Heart left ventricle (tissue), 16 donors: ENCODE results near the gene TNNI3K. TPM values are rescaled to one million over a fixed set of nuclear protein-coding genes. Genes with fewer than 3 reads are reported as not detected.

ENCODE experiments used
- ATAC-seq, 4 donors: fragments of 200-7000 bp; cut with Tn5 transposase; one replicate each; pipeline ENCODE4 v1.9.1; 2020 to 2022; ENCODE audit warnings: moderate library complexity in 4 of 4, mild to moderate bottlenecking in 3 of 4, moderate number of reproducible peaks in 1 of 4
- DNase-seq, 5 donors: peaks; one replicate each; pipeline ENCODE4 v3.0.0-alpha.2; 2020
- H3K27ac ChIP-seq, 12 donors: fragments of 200-600 bp; sonication (generic) in 4 of 12; one replicate each; pipeline versions ENCODE4 v1.5.0 to v1.8.0; 2016 to 2022; ENCODE audit warnings: mild to moderate bottlenecking in 2 of 12
- H3K27me3 ChIP-seq, 9 donors: fragments of 200-600 bp; sonication (generic) in 2 of 9; one replicate each; pipeline versions ENCODE4 v1.5.1 to v1.8.0; 2016 to 2022; ENCODE audit warnings: mild to moderate bottlenecking in 3 of 9
- H3K36me3 ChIP-seq, 9 donors: fragments of 200-600 bp; sonication (generic) in 2 of 9; one replicate each; pipeline versions ENCODE4 v1.5.0 to v1.8.0; 2018 to 2022; ENCODE audit warnings: mild to moderate bottlenecking in 2 of 9
- H3K4me1 ChIP-seq, 12 donors: fragments of 200-600 bp; sonication (generic) in 4 of 12; one replicate each; pipeline versions ENCODE4 v1.5.0 to v1.8.0; 2016 to 2022; ENCODE audit warnings: mild to moderate bottlenecking in 3 of 12
- H3K4me3 ChIP-seq, 12 donors: fragments of 200-600 bp; sonication (generic) in 4 of 12; one replicate each; pipeline versions ENCODE4 v1.5.0 to v1.8.0; 2017 to 2022; ENCODE audit warnings: mild to moderate bottlenecking in 9 of 12, moderate library complexity in 4 of 12
- H3K9me3 ChIP-seq, 12 donors: fragments of 200-600 bp; sonication (generic) in 4 of 12; one replicate each; pipeline versions ENCODE4 v1.5.0 to v1.8.0; 2016 to 2022; ENCODE audit warnings: mild to moderate bottlenecking in 1 of 12
- POLR2A ChIP-seq, 2 donors: fragments of 450-650 bp; IDR thresholded peaks; one replicate each; pipeline ENCODE4 v1.6.1; 2017; ENCODE audit warnings: antibody characterized with exemption in 2 of 2, mild to moderate bottlenecking in 2 of 2, moderate library complexity in 2 of 2
- WGBS, 4 donors: extraction: QIAGEN DNeasy Blood & Tissue Kit in 2 of 4; methylation state at CpG; one replicate each; pipeline versions ENCODE4 v1.1.5 to v1.1.7; 2013 to 2018; 5-methylcytosine and 5-hydroxymethylcytosine counted together
- intact Hi-C, 10 donors: fragments of 100-400 bp; cut with DNase I; formaldehyde crosslinking; loops; one replicate each; pipeline versions ENCODE4 v1.11.1 to v1.14.2; 2022
- polyA plus RNA-seq, 2 donors: library from polyadenylated mRNA; stranded (reverse); fragments of 200-250 nt; gene quantifications; one replicate each; pipeline ENCODE4 v1.2.3, GENCODE V29; 2013
- total RNA-seq, 9 donors: library from RNA; depleted of rRNA in 2 of 9; stranded (reverse); fragments of >200 nt in 2 of 9; fragmentation: NEBNext Ultra II Directional in 3 of 9; extraction: Animal tissue kit (Norgen Biotek cat#: 25700) in 3 of 9; gene quantifications; one replicate each; pipeline versions ENCODE4 v1.1.0 to v1.2.4, GENCODE V29; 2016 to 2023
- TF ChIP-seq, protein P1 (sequence below), 12 donors: fragments of 200-600 bp; sonication (generic) in 4 of 12; IDR thresholded peaks; one replicate each; pipeline versions ENCODE4 v1.5.0 to v1.8.0; 2018 to 2022; ENCODE audit warnings: antibody characterized with exemption in 12 of 12, mild to moderate bottlenecking in 5 of 12
- donor health status: ischemic (EF 13 %, LVEDD 7.1; RV severe dilation, severe dysfunction).
- donor health status: healthy with polysubstance abuse.
- donor health status: DM: no; HTN: yes; CAD: no.
- donor health status: DM: no; HTN: no; CAD: no.
- donor health status: ischemic (EF 25% LVEDD 6.9; RV normal size, moderate dysfunction).
- donor health status: ischemic (EF 25% LVEDD 5.7; RV mildly dilated, moderate dysfunction).
- donor health status: healthy.
- donor health status: DM: yes; HTN: yes; CAD: no.
- donor health status: ischemic (EF 35%, LVEDD 5.7; RV mildly dilated, moderate dysfunction).
- donor health status: nonischemic (EF 11% LVEDD 7.7; RV severe dilation, severe dysfunction).
- donor health status: DM: yes; HTN: yes; CAD: no.
- donor health status: PGD.
- donor health status: ischemic (EF 29% LVEDD 5.4; RV normal size, mild dysfunction).
- donor health status: nonischemic (EF 23%, LVEDD 6.1; RV moderate dilation, normal function).

The TNNI3K gene
- total and polyA plus RNA-seq, 11 donors: 11.5 to 108 (median 59.9) TPM

GRCh38 chr1:74222701-74223100 lies 12.5 kb upstream of the TNNI3K start:
- Histone ChIP-seq H3K9me3 (peaks cover 0 to 24% (median 9%) of the 10 kb centered on the region in 12 donors), H3K27me3 (no peaks in the 10 kb centered on the region), H3K4me3 (no peak overlapping the region), H3K36me3 (peaks cover 0 to 11% (median 0%) of the 10 kb centered on the region in 9 donors), H3K4me1 (no peaks in the 10 kb centered on the region), H3K27ac (no peak overlapping the region)
- TF ChIP-seq POLR2A (IDR thresholded peaks at IDR 0.05): no peak
- TF ChIP-seq, protein P1, sequence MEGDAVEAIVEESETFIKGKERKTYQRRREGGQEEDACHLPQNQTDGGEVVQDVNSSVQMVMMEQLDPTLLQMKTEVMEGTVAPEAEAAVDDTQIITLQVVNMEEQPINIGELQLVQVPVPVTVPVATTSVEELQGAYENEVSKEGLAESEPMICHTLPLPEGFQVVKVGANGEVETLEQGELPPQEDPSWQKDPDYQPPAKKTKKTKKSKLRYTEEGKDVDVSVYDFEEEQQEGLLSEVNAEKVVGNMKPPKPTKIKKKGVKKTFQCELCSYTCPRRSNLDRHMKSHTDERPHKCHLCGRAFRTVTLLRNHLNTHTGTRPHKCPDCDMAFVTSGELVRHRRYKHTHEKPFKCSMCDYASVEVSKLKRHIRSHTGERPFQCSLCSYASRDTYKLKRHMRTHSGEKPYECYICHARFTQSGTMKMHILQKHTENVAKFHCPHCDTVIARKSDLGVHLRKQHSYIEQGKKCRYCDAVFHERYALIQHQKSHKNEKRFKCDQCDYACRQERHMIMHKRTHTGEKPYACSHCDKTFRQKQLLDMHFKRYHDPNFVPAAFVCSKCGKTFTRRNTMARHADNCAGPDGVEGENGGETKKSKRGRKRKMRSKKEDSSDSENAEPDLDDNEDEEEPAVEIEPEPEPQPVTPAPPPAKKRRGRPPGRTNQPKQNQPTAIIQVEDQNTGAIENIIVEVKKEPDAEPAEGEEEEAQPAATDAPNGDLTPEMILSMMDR (IDR thresholded peaks at IDR 0.05): no peak
- ATAC-seq (no peak), DNase-seq (no peak)
- intact Hi-C loops: loop anchor here in 1 of 10 donors (1.0 kb wide), 1 partner anchor 23 kb away; no protein-coding TSS in a partner anchor
- WGBS, 4 donors: 93 to 97% (median 96%) methylated on average over 5 of the region's 5 CpGs

DNA sequence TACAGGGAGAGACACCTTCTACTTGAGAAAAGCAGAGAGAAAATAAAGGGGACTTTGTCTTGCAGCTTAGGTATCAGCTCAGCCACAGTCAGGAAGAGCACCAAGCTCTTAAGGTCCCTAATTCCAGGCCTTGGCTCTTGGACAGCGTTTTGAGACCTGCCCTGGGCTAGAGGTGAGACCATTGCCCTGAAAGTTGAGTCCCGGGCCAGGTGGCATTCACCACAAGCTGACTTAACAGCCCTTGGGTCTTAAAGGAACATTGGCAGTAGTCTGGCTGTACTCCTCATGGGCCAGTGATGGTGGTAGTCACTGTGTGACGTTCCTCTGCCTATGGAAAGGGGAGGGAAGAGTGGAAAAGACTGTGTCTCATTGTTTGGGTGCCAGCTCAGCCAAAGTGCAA lies 11.7 kb upstream of the TNNI3K start:
- H3K4me3 ChIP-seq: no peak overlapping the region
- DNase-seq (no peak), ATAC-seq (no peak)
- TF ChIP-seq, protein P1 (IDR thresholded peaks at IDR 0.05): no peak
- no peak for TF ChIP-seq POLR2A (IDR thresholded peaks at IDR 0.05)
- H3K36me3 ChIP-seq: peaks cover 0 to 11% (median 0%) of the 10 kb centered on the region in 9 donors
- H3K9me3 ChIP-seq: peaks cover 0 to 31% (median 13%) of the 10 kb centered on the region in 12 donors
- H3K4me1 ChIP-seq: no peaks in the 10 kb centered on the region
- 51 to 81% (median 78%) methylated on average over 3 of the region's 3 CpGs for WGBS, 4 donors
- no peak overlapping the region for H3K27ac ChIP-seq
- H3K27me3 ChIP-seq: no peaks in the 10 kb centered on the region
- intact Hi-C loops: no loop called here

GRCh38 chr1:74236440-74236839 lies 1.3 kb downstream of the TNNI3K start:
- 46 to 61% (median 56%) methylated on average over 3 of the region's 3 CpGs for WGBS, 4 donors
- H3K4me1 ChIP-seq: no peaks in the 10 kb centered on the region
- no peaks in the 10 kb centered on the region for H3K27me3 ChIP-seq
- H3K4me3 ChIP-seq: peak overlapping the region; percentile 2 to 57 (median 44)
- H3K27ac ChIP-seq: peak overlapping the region; percentile 11 to 84 (median 68)
- TF ChIP-seq, protein P1 (IDR thresholded peaks at IDR 0.05): no peak
- no peak for TF ChIP-seq POLR2A (IDR thresholded peaks at IDR 0.05)
- peak in 3 of 4 donors; percentile 47 to 51 (median 51) for ATAC-seq
- no peak for DNase-seq
- peaks cover 0 to 7% (median 0%) of the 10 kb centered on the region in 12 donors for H3K9me3 ChIP-seq
- H3K36me3 ChIP-seq: peaks cover 0 to 10% (median 0%) of the 10 kb centered on the region in 9 donors
- intact Hi-C loops: loop anchor here in 2 of 10 donors (5.0 to 10.0 kb wide), 2 partner anchors 126 to 228 kb away; no protein-coding TSS in a partner anchor

GRCh38 chr1:74237035-74237434 lies 1.8 kb downstream of the TNNI3K start:
- Histone ChIP-seq H3K27ac (peak overlapping the region; percentile 11 to 84 (median 68)), H3K4me3 (peak overlapping the region; percentile 2 to 57 (median 44)), H3K4me1 (no peaks in the 10 kb centered on the region), H3K27me3 (no peaks in the 10 kb centered on the region), H3K36me3 (peaks cover 0 to 10% (median 0%) of the 10 kb centered on the region in 9 donors), H3K9me3 (peaks cover 0 to 7% (median 0%) of the 10 kb centered on the region in 12 donors)
- no peak for TF ChIP-seq POLR2A (IDR thresholded peaks at IDR 0.05)
- TF ChIP-seq, protein P1 (IDR thresholded peaks at IDR 0.05): no peak
- intact Hi-C loops: loop anchor here in 2 of 10 donors (5.0 to 10.0 kb wide), 2 partner anchors 125 to 228 kb away; no protein-coding TSS in a partner anchor
- WGBS, 4 donors: 34 to 51% (median 36%) methylated on average over 1 of the region's 1 CpG
- ATAC-seq: peak in 2 of 4 donors; percentile 31 to 36
- no peak for DNase-seq
